Naive thymus-derived CD4-positive, alpha-beta T cell (primary cell): ENCODE results near the gene ZC3H12C. TPM values are rescaled to one million over a fixed set of nuclear protein-coding genes. Genes with fewer than 3 reads are reported as not detected.

ENCODE experiments used
- ATAC-seq: fragments of 150-1000 bp; cut with Tn5 transposase; 2 replicates; pipeline ENCODE4 v1.10.0; 2021; ENCODE audit warnings: mild to moderate bottlenecking, moderate library complexity
- CTCF ChIA-PET: fragments of 350-600 bp; sonication (Branson Sonifier 250); formaldehyde crosslinking; loops from one replicate; lab custom pipeline; 2021; ENCODE audit warnings: antibody characterized with exemption; lab: Charles Lee
- POLR2A ChIA-PET: fragments of 350-600 bp; sonication (Branson Sonifier 250); formaldehyde crosslinking; loops from one replicate; lab custom pipeline; 2021; ENCODE audit warnings: antibody characterized with exemption, inconsistent platforms; lab: Charles Lee
- DNase-seq, 9 donors: peaks; one replicate each; pipeline versions ENCODE4 v3.0.0 to v3.0.0-alpha.2; 2020 to 2022; ENCODE audit warnings: mixed read lengths in 1 of 9
- H3K27ac ChIP-seq: one replicate; pipeline ENCODE4 v1.7.0; 2013; ENCODE audit warnings: mild to moderate bottlenecking, low read depth, low read length, moderate library complexity
- H3K27me3 ChIP-seq, 2 donors: one replicate each; pipeline ENCODE4 v1.7.0; 2013; ENCODE audit warnings: low read length in 2 of 2, mild to moderate bottlenecking in 2 of 2, moderate library complexity in 2 of 2; ENCODE audit not compliant: control insufficient read depth in 2 of 2, insufficient read depth in 2 of 2
- H3K36me3 ChIP-seq, 3 experiments: 1 replicate in 2 of 3; 2 replicates in 1 of 3; pipeline ENCODE4 v1.7.0; 2013; ENCODE audit warnings: low read length in 3 of 3, mild to moderate bottlenecking in 3 of 3, moderate library complexity in 1 of 3; ENCODE audit not compliant: insufficient read depth in 3 of 3, control insufficient read depth in 2 of 3
- H3K4me1 ChIP-seq, 2 donors: one replicate each; pipeline ENCODE4 v1.7.0; 2013; ENCODE audit warnings: low read length in 2 of 2, mild to moderate bottlenecking in 2 of 2, moderate library complexity in 1 of 2; ENCODE audit not compliant: control insufficient read depth in 2 of 2, insufficient read depth in 2 of 2
- H3K4me3 ChIP-seq: 2 replicates; pipeline ENCODE4 v1.7.0; 2013; ENCODE audit warnings: mild to moderate bottlenecking, low read length
- H3K9me3 ChIP-seq, 3 experiments: 1 replicate in 2 of 3; 2 replicates in 1 of 3; pipeline ENCODE4 v1.7.0; 2013; ENCODE audit warnings: low read length in 3 of 3; ENCODE audit not compliant: control insufficient read depth in 2 of 3
- H3K27ac Mint-ChIP-seq, 9 donors: one replicate each; pipeline ENCODE4 v1.8.0; 2020 to 2022; ENCODE audit warnings: mixed read lengths in 9 of 9, mild to moderate bottlenecking in 8 of 9, moderate library complexity in 5 of 9, inconsistent platforms in 2 of 9
- H3K27me3 Mint-ChIP-seq, 5 donors: one replicate each; pipeline ENCODE4 v1.8.0; 2021 to 2022; ENCODE audit warnings: mixed read lengths in 5 of 5, mild to moderate bottlenecking in 1 of 5
- H3K36me3 Mint-ChIP-seq, 5 donors: one replicate each; pipeline ENCODE4 v1.8.0; 2020 to 2022; ENCODE audit warnings: mixed read lengths in 5 of 5, mild to moderate bottlenecking in 3 of 5, inconsistent platforms in 1 of 5
- H3K4me1 Mint-ChIP-seq, 7 donors: one replicate each; pipeline ENCODE4 v1.8.0; 2020 to 2022; ENCODE audit warnings: mixed read lengths in 7 of 7, mild to moderate bottlenecking in 3 of 7, inconsistent platforms in 1 of 7
- H3K4me3 Mint-ChIP-seq, 10 donors: one replicate each; pipeline ENCODE4 v1.8.0; 2020 to 2022; ENCODE audit warnings: mild to moderate bottlenecking in 10 of 10, mixed read lengths in 10 of 10, moderate library complexity in 6 of 10, inconsistent platforms in 2 of 10
- H3K9me3 Mint-ChIP-seq, 11 donors: one replicate each; pipeline ENCODE4 v1.8.0; 2020 to 2022; ENCODE audit warnings: mixed read lengths in 11 of 11, mild to moderate bottlenecking in 4 of 11, inconsistent platforms in 1 of 11, moderate library complexity in 1 of 11
- intact Hi-C, 2 donors: fragments of 100-400 bp; cut with micrococcal nuclease; formaldehyde crosslinking; loops; one replicate each; pipeline ENCODE4 v1.15.1; 2023
- polyA plus RNA-seq, 2 donors: library from polyadenylated mRNA; unstranded; fragments of 300-500 nt; fragmentation: Illumina TruSeq; gene quantifications; one replicate each; pipeline ENCODE4 v1.2.3, GENCODE V29; 2021
- total RNA-seq, 6 experiments: library from RNA in 5 of 6; stranded (reverse) in 5 of 6; gene quantifications; 1 replicate in 5 of 6; 2 replicates in 1 of 6; pipeline ENCODE4 v1.2.3 and lab custom pipeline; 2021 to 2026

Gene ZC3H12C
- total and polyA plus RNA-seq, 7 experiments from 2014 or later, result 0.19 to 2.5 (median 0.35) TPM; not detected in 2

DNA sequence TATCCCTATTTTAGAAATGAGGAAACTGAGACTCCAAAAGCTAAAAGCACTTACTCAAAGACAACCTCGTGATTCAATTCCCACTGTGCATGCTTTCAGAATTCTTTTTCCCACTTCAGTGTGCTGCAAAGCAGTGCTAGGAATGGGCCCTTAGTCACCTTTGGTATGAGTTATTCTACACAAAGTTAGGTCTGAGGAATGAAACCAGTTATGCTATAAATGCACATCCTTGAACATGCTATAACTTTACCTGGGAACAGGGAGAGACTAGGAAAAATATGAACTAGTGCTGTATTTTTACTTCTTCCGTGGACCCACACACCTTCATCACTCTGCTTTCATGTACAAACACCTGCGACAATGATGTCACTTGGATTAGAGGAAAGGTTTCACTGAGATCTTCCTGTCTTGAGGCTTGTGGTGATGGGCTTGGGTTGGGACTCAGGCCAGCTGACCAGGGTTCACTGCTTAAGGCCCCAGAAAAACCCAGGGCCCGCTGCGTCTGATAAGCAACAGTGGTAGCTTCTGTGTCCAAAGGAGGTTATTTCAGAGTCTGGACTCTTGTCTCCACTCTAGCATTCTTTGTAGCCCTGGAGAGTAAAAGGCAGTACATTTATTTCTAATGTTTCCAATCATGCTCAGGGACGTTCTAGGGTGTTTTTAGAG is 81.6 kb downstream of the ZC3H12C start:
- POLR2A ChIA-PET, result no interaction called here
- CTCF ChIA-PET, result interaction anchor here (0.6 to 0.7 kb wide), 2 partner anchors 16 to 1272 kb away, joined by 3 read pairs; no protein-coding TSS in a partner anchor
- no peaks in the 10 kb centered on the region for H3K36me3 ChIP-seq
- Mint-ChIP-seq H3K4me3 (no peak overlapping the region), H3K27me3 (peaks cover 6 to 31% (median 12%) of the 10 kb centered on the region in 5 donors), H3K36me3 (no peaks in the 10 kb centered on the region), H3K27ac (no peak overlapping the region), H3K9me3 (no peaks in the 10 kb centered on the region), H3K4me1 (peaks cover 0 to 8% (median 7%) of the 10 kb centered on the region in 7 donors)
- no peak overlapping the region for H3K4me3 ChIP-seq
- H3K4me1 ChIP-seq, result no peaks in the 10 kb centered on the region
- DNase-seq, result no peak
- no peak for ATAC-seq
- no peaks in the 10 kb centered on the region for H3K9me3 ChIP-seq
- no peaks in the 10 kb centered on the region for H3K27me3 ChIP-seq
- intact Hi-C loops, result loop anchor here (1.0 to 5.0 kb wide), 3 partner anchors 227 to 1056 kb away; no protein-coding TSS in a partner anchor
- no peak overlapping the region for H3K27ac ChIP-seq

DNA sequence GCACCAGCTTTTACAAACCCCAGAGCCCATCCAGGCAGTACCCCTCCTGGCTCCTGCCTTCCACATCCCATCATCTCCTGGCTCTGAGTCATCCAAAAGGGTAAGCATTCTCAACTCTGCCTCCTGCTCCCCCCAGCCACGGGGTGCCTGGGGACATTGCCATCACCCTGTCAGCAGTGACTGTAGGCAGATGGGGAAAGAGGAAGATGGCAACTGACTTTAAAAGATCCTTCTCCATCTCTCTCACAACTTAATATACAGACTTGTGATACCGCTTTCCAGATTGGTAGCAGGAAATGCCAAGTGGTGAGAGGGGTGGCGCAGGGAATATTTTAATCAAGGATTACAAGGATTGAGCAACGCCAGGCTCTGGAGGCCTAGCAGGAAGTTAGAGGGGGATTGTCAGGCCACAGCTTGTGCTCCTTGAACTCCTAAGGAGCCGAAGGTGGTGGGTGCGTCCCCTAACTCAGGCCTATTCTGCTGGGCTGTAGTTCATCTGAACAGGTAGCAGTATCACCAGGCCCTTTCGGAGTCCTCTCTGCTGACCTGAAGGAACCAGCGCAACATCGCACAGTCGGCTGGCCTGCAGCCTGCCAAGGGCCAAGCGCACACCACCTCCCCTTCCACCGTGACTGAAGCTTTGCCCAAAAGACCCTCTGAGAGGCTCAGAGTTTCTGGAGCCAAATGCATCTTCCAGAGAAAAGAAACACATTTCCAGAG is 83.3 kb downstream of the ZC3H12C start:
- CTCF ChIA-PET, result no interaction called here
- H3K9me3 Mint-ChIP-seq, result no peaks in the 10 kb centered on the region
- peak overlapping the region in 1 of 9 donors; percentile 62 for H3K27ac Mint-ChIP-seq

DNA sequence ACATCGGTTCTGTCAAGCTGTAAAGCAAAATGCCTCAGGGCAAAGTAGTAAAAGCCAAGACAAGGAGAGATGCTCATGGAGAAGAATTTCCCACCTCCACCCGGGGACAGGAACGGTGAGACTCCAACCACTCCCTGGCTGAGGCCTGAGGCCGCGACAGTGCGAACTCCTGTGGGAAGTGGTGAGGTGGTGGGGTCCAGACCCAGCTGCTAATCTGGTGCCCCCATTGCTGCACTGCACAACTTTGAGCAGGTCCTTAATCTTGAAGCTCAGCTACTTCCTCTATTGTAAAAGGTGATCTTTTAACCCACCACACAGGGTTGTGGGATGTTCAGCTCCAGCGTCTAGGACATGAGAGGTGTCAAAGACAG is 83.9 kb downstream of the ZC3H12C start:
- ChIA-PET CTCF (no interaction called here), POLR2A (no interaction called here)
- Mint-ChIP-seq H3K4me1 (peaks cover 0 to 8% (median 7%) of the 10 kb centered on the region in 7 donors), H3K27ac (no peak overlapping the region), H3K4me3 (no peak overlapping the region), H3K36me3 (no peaks in the 10 kb centered on the region), H3K27me3 (peaks cover 6 to 19% (median 6%) of the 10 kb centered on the region in 5 donors), H3K9me3 (no peaks in the 10 kb centered on the region)
- DNase-seq (no peak), ATAC-seq (no peak)
- no peaks in the 10 kb centered on the region for H3K9me3 ChIP-seq
- no peaks in the 10 kb centered on the region for H3K4me1 ChIP-seq
- intact Hi-C loops, result no loop called here
- H3K27me3 ChIP-seq, result no peaks in the 10 kb centered on the region
- H3K36me3 ChIP-seq, result no peaks in the 10 kb centered on the region
- no peak overlapping the region for H3K27ac ChIP-seq
- H3K4me3 ChIP-seq, result no peak overlapping the region

More for the DNA sequence above, 83.3 kb downstream of the ZC3H12C start:
- Mint-ChIP-seq H3K4me3 (no peak overlapping the region), H3K4me1 (peaks cover 0 to 8% (median 7%) of the 10 kb centered on the region in 7 donors), H3K36me3 (no peaks in the 10 kb centered on the region), H3K27me3 (peaks cover 6 to 22% (median 10%) of the 10 kb centered on the region in 5 donors)
- POLR2A ChIA-PET, result no interaction called here
- Histone ChIP-seq H3K27ac (no peak overlapping the region), H3K4me3 (no peak overlapping the region), H3K9me3 (no peaks in the 10 kb centered on the region), H3K4me1 (no peaks in the 10 kb centered on the region), H3K27me3 (no peaks in the 10 kb centered on the region), H3K36me3 (no peaks in the 10 kb centered on the region)
- ATAC-seq (no peak), DNase-seq (no peak)
- intact Hi-C loops, result no loop called here

DNA sequence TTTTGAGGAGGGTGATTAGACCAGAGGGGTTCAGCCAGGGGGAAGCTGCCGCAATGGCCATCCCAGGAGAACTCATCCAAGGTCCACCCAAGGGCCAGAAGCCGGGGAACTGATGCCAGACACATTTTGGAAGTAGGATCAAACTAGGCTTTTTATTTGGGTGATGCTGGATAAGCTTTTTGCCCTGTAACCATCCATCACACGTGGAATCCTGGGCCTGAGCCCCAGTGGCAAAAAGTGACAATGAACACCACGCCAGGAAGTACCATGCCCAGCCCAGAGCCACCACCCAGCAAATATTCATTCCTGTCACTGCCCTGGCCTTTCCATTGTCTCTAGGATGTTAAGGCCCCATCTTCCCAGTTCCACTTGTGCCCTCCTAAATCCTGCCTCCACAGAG is 85.9 kb downstream of the ZC3H12C start:
- Histone ChIP-seq H3K36me3 (no peaks in the 10 kb centered on the region), H3K27ac (no peak overlapping the region), H3K4me1 (no peaks in the 10 kb centered on the region), H3K4me3 (no peak overlapping the region), H3K27me3 (no peaks in the 10 kb centered on the region), H3K9me3 (no peaks in the 10 kb centered on the region)
- intact Hi-C loops, result no loop called here
- ATAC-seq (no peak), DNase-seq (no peak)
- Mint-ChIP-seq H3K4me3 (no peak overlapping the region), H3K36me3 (no peaks in the 10 kb centered on the region), H3K9me3 (no peaks in the 10 kb centered on the region), H3K27me3 (peaks cover 0 to 5% (median 2%) of the 10 kb centered on the region in 5 donors), H3K4me1 (peaks cover 0 to 3% (median 3%) of the 10 kb centered on the region in 7 donors), H3K27ac (no peak overlapping the region)
- ChIA-PET CTCF (interaction anchor here (0.7 kb wide), 1 partner anchor 253 kb away, joined by 3 read pairs; no protein-coding TSS in a partner anchor), POLR2A (no interaction called here)

DNA sequence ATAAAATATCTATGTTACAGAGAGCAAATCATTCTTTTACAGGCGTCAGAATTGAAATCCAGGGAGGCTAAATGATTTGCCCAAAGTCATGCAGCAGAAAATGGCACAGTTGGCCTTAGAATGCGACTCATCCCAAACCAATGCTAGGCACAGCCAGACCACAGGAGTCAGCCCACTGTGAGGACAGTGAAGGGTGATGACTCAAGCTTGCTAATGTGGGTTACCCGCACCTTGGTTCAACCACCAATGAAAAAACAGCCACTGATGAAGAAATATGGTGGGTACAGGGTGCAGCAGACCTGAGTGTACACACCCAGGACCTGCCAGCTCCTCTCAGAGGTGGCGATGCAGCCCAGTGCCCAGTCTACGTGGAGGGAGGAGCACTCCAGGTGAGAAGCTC is 89.7 kb downstream of the ZC3H12C start:
- Histone ChIP-seq H3K9me3 (no peaks in the 10 kb centered on the region), H3K4me1 (no peaks in the 10 kb centered on the region), H3K36me3 (no peaks in the 10 kb centered on the region), H3K27me3 (no peaks in the 10 kb centered on the region), H3K4me3 (no peak overlapping the region), H3K27ac (no peak overlapping the region)
- peaks cover 0 to 16% (median 2%) of the 10 kb centered on the region in 5 donors for H3K27me3 Mint-ChIP-seq
- no peaks in the 10 kb centered on the region for H3K9me3 Mint-ChIP-seq
- no peak for ATAC-seq
- H3K36me3 Mint-ChIP-seq, result no peaks in the 10 kb centered on the region
- H3K27ac Mint-ChIP-seq, result no peak overlapping the region
- DNase-seq, result no peak
- ChIA-PET POLR2A (no interaction called here), CTCF (no interaction called here)
- no peak overlapping the region for H3K4me3 Mint-ChIP-seq
- H3K4me1 Mint-ChIP-seq, result no peaks in the 10 kb centered on the region
- intact Hi-C loops, result no loop called here

DNA sequence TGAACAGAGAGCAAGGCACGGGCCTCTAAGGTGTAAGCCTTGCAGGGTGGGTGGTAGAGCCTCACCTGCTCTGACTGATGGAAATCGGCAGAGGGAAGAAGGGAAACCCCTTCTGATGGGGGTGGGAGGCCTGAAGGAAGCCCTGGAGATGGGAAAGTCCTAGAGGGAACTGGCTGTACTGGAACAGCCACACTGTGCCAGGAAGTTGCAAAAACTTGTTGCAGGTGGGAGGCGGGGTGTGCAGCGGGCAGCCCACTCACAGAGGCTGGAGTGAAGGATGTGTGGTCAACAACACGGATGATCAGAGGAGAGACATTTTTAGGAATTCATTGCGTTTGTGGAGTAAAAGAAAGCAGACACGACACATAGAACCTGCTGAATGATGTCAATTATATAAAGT is 91.3 kb downstream of the ZC3H12C start:
- intact Hi-C loops, result no loop called here
- ChIA-PET POLR2A (no interaction called here), CTCF (no interaction called here)
- Histone ChIP-seq H3K4me3 (no peak overlapping the region), H3K9me3 (no peaks in the 10 kb centered on the region), H3K27me3 (no peaks in the 10 kb centered on the region), H3K4me1 (no peaks in the 10 kb centered on the region), H3K27ac (no peak overlapping the region), H3K36me3 (no peaks in the 10 kb centered on the region)
- H3K27ac Mint-ChIP-seq, result no peak overlapping the region
- peaks cover 0 to 16% (median 3%) of the 10 kb centered on the region in 5 donors for H3K27me3 Mint-ChIP-seq
- H3K4me1 Mint-ChIP-seq, result no peaks in the 10 kb centered on the region
- H3K9me3 Mint-ChIP-seq, result no peaks in the 10 kb centered on the region
- ATAC-seq, result no peak
- no peak for DNase-seq
- H3K36me3 Mint-ChIP-seq, result no peaks in the 10 kb centered on the region
- H3K4me3 Mint-ChIP-seq, result no peak overlapping the region
